Mesendoderm (in vitro differentiated cells): ENCODE results near the gene MYO18B.
A peak's percentile ranks its signal among the peaks of the same experiment; 100 is the strongest.

Experiments
- DNase-seq: peaks from one replicate; pipeline ENCODE4 v3.0.0; 2013
- H2AK5ac ChIP-seq: 2 replicates; pipeline ENCODE4 v1.6.1; 2013; ENCODE audit warnings: low read length, inconsistent platforms
- H2BK120ac ChIP-seq: 2 replicates; pipeline ENCODE4 v1.6.1; 2013; ENCODE audit warnings: low read depth, mild to moderate bottlenecking, low read length, moderate library complexity, mixed read lengths
- H2BK15ac ChIP-seq: replicated peaks from 2 replicates; pipeline ENCODE4 v1.6.1; 2013; ENCODE audit warnings: low read depth, mild to moderate bottlenecking, moderate library complexity
- H2BK5ac ChIP-seq: 2 replicates; pipeline ENCODE4 v1.6.1; 2013; ENCODE audit warnings: low read length, inconsistent platforms
- H3K18ac ChIP-seq: 2 replicates; pipeline ENCODE4 v1.6.1; 2013; ENCODE audit warnings: mild to moderate bottlenecking, low read length, mixed read lengths
- H3K23ac ChIP-seq: one replicate; pipeline ENCODE4 v1.6.1; 2013; ENCODE audit warnings: low read length
- H3K27ac ChIP-seq: 2 replicates; pipeline ENCODE4 v1.5.1; 2013; ENCODE audit warnings: low read depth, mild to moderate bottlenecking, inconsistent platforms, low read length, moderate library complexity
- H3K27me3 ChIP-seq: 2 replicates; pipeline ENCODE4 v1.6.1; 2013; ENCODE audit warnings: low read length, control low read depth, mild to moderate bottlenecking, inconsistent platforms; ENCODE audit not compliant: insufficient read depth, poor library complexity
- H3K36me3 ChIP-seq: 2 replicates; pipeline ENCODE4 v1.6.1; 2013; ENCODE audit warnings: low read length, inconsistent platforms; ENCODE audit not compliant: control insufficient read depth, insufficient read depth
- H3K4ac ChIP-seq: one replicate; pipeline ENCODE4 v1.6.1; 2013; ENCODE audit warnings: low read depth, mild to moderate bottlenecking, low read length, moderate library complexity
- H3K4me1 ChIP-seq: 2 replicates; pipeline ENCODE4 v1.6.1; 2013; ENCODE audit warnings: low read depth, low read length, inconsistent platforms; ENCODE audit not compliant: control insufficient read depth
- H3K4me2 ChIP-seq: 2 replicates; pipeline ENCODE4 v1.6.1; 2013; ENCODE audit warnings: low read length
- H3K4me3 ChIP-seq: 2 replicates; pipeline ENCODE4 v1.5.1; 2013; ENCODE audit warnings: mild to moderate bottlenecking, low read length
- H3K56ac ChIP-seq: one replicate; pipeline ENCODE4 v1.6.1; 2013; ENCODE audit warnings: low read length
- H3K79me1 ChIP-seq: 2 replicates; pipeline ENCODE4 v1.6.1; 2013; ENCODE audit warnings: low read length, inconsistent platforms
- H3K79me2 ChIP-seq: 2 replicates; pipeline ENCODE4 v1.6.1; 2013; ENCODE audit warnings: mild to moderate bottlenecking, low read length; ENCODE audit not compliant: control insufficient read depth, insufficient read depth
- H3K9ac ChIP-seq: 2 replicates; pipeline ENCODE4 v1.6.1; 2013; ENCODE audit warnings: low read length, inconsistent platforms
- H4K5ac ChIP-seq: one replicate; pipeline ENCODE4 v1.6.1; 2013; ENCODE audit warnings: low read length
- H4K8ac ChIP-seq: one replicate; pipeline ENCODE4 v1.6.1; 2013; ENCODE audit warnings: low read depth, mild to moderate bottlenecking, control low read depth, low read length, moderate library complexity
- WGBS: extraction: QIAGEN DNeasy Blood & Tissue Kit; methylation state at CpG from one replicate; pipeline ENCODE4 v1.1.7; 2013; ENCODE audit warnings: low lambda C conversion rate, missing lambda C conversion rate; ENCODE audit not compliant: insufficient coverage; ENCODE audit errors: extremely low coverage; 5-methylcytosine and 5-hydroxymethylcytosine counted together

MYO18B gene

DNA sequence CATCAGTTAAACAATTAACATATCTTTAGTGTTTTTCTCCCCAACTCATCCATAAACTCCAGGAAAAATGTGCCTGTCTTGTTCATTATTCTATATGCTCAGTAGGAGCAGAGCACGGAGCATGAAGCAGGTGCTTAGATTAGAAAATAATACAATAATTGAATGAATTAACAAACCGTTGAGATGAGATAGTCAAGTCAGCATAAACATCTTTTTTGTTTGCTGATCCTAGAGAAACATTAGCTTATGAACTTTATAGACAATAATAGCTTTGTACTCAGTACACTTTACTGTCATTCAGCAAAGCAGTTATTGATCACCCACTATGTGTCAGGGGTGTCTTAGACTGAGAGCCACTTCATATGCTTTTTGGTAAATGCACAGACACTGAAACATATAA, 322.1 kb downstream of the MYO18B start:
- Histone ChIP-seq H3K36me3 (no peaks in the 10 kb centered on the region), H3K4me3 (no peak overlapping the region), H4K8ac (no peak overlapping the region), H3K27me3 (no peaks in the 10 kb centered on the region), H2BK15ac (no peak overlapping the region), H3K79me1 (no peaks in the 10 kb centered on the region), H2BK120ac (no peak overlapping the region), H3K4ac (no peak overlapping the region), H3K4me1 (peaks cover 17% of the 10 kb centered on the region), H3K23ac (no peak overlapping the region), H2BK5ac (no peak overlapping the region), H2AK5ac (no peak overlapping the region), H3K4me2 (no peak overlapping the region), H3K27ac (no peak overlapping the region), H3K56ac (no peak overlapping the region), H3K9ac (no peak overlapping the region), H4K5ac (no peak overlapping the region), H3K18ac (no peak overlapping the region), H3K79me2 (no peaks in the 10 kb centered on the region)
- WGBS, result no CpG with 5 or more reads among the region's 2 CpGs
- no peak for DNase-seq

DNA sequence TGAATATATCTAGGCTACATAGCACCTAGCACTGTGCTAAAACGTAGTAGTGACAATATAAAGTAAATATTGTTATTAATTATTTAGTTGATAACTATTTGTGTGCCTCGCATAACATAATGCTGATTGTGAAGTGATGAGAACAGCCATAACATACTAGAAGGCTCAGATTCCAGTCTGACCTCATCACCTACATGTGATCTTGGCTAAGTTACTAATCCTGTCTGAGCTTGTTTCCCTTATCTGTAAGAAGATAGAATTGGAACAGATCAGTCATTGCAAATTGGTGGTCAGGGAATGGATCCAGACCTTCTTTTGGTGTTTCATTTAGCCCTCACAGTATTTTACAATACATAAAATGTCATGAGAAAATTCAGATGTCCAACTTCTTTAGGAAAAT, 323.9 kb downstream of the MYO18B start:
- Histone ChIP-seq H3K4ac (no peak overlapping the region), H3K79me2 (no peaks in the 10 kb centered on the region), H4K8ac (no peak overlapping the region), H2BK15ac (no peak overlapping the region), H2AK5ac (no peak overlapping the region), H4K5ac (no peak overlapping the region), H2BK5ac (peak overlapping the region; percentile 96), H3K27ac (peak overlapping the region; percentile 99), H3K23ac (no peak overlapping the region), H3K4me3 (no peak overlapping the region), H3K27me3 (no peaks in the 10 kb centered on the region), H3K56ac (peak overlapping the region; percentile 77), H3K4me2 (no peak overlapping the region), H3K9ac (peak overlapping the region; percentile 65), H3K18ac (peak overlapping the region; percentile 35), H3K79me1 (no peaks in the 10 kb centered on the region), H3K36me3 (no peaks in the 10 kb centered on the region), H2BK120ac (no peak overlapping the region), H3K4me1 (peaks cover 28% of the 10 kb centered on the region)
- DNase-seq, result peak; percentile 73
- no CpG with 5 or more reads among the region's 2 CpGs for WGBS

DNA sequence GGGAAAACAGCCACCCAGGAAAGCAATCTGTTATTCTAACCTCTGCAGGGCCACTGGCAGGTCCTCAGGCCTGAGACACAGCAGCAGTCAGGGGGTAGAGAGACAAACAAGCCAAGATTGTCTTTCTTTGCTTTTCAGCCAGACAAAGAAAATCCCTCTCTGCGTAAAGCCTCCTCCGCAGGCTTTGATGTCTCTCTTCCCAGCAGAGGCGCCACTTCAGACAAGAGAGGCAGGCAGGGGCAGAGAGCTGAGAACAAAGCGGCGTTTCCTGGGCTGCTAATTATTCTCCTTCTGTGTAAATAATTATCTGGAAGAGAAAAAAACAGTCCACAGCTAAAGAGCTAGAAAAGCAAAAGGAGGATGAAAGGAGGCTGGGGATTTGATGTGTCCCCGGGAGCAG, 324.5 kb downstream of the MYO18B start:
- H3K79me1 ChIP-seq, result no peaks in the 10 kb centered on the region
- no peaks in the 10 kb centered on the region for H3K36me3 ChIP-seq
- H4K5ac ChIP-seq, result no peak overlapping the region
- peak overlapping the region; percentile 19 for H2BK120ac ChIP-seq
- no peak overlapping the region for H2AK5ac ChIP-seq
- peak overlapping the region; percentile 65 for H3K9ac ChIP-seq
- H3K4me1 ChIP-seq, result peaks cover 28% of the 10 kb centered on the region
- no peak overlapping the region for H3K4ac ChIP-seq
- no peak overlapping the region for H3K4me3 ChIP-seq
- H4K8ac ChIP-seq, result no peak overlapping the region
- H3K56ac ChIP-seq, result peak overlapping the region; percentile 77
- WGBS, result no CpG with 5 or more reads among the region's 6 CpGs
- no peak overlapping the region for H3K4me2 ChIP-seq
- no peak overlapping the region for H2BK15ac ChIP-seq
- peak overlapping the region; percentile 99 for H3K27ac ChIP-seq
- H3K79me2 ChIP-seq, result no peaks in the 10 kb centered on the region
- no peaks in the 10 kb centered on the region for H3K27me3 ChIP-seq
- H3K18ac ChIP-seq, result peak overlapping the region; percentile 76
- DNase-seq, result peak; percentile 89
- H2BK5ac ChIP-seq, result peak overlapping the region; percentile 96
- H3K23ac ChIP-seq, result no peak overlapping the region

DNA sequence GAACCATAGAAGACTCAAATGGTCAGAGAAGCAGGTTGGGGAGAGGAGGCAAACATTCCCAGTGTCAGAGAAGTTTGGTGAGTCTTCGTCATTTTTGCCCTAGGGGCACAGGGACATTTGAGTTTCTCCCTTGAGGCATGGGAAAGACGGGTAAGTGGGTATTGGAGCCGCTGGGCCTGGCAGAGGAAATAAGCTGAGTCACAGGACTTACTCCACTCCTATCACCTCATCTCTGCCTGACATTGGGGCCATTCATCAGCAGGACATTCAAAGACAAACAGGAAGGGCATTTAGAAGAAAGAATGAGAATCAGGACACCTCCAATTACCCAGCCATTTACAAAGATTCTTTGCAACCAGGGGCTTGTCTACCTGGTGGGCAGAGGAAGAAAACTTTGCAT, 326.6 kb downstream of the MYO18B start:
- Histone ChIP-seq H3K56ac (peak overlapping the region; percentile 80), H3K79me2 (no peaks in the 10 kb centered on the region), H2BK120ac (peak overlapping the region; percentile 89), H3K4me3 (no peak overlapping the region), H3K79me1 (no peaks in the 10 kb centered on the region), H3K9ac (no peak overlapping the region), H3K4me1 (peaks cover 28% of the 10 kb centered on the region), H3K4ac (peak overlapping the region; percentile 62), H3K36me3 (no peaks in the 10 kb centered on the region), H2BK5ac (peak overlapping the region; percentile 92), H2AK5ac (no peak overlapping the region), H3K27ac (peak overlapping the region; percentile 88), H3K27me3 (no peaks in the 10 kb centered on the region), H4K5ac (no peak overlapping the region), H2BK15ac (no peak overlapping the region), H3K18ac (peak overlapping the region; percentile 33), H3K4me2 (no peak overlapping the region), H3K23ac (no peak overlapping the region), H4K8ac (no peak overlapping the region)
- WGBS, result no CpG with 5 or more reads among the region's 3 CpGs
- DNase-seq, result peak; percentile 83

DNA sequence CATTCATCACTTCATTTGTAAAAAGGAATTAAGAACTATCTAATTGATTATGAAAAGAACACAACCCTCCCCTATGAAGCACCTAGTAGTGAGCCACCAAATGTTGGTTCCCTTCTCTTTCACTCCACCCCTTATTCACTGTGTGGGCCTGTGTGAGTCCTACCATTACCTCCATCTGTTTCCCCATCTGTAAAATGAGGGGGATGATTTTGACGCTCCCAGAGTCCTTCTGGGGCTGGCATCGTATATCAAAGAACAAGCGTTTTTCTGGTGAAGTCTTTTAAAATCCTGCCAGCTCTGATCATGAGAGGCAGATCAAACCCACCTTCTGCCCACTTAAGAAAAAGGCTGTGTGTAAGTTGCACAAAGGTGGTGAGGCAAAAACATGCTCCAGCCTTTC, 330.6 kb downstream of the MYO18B start:
- Histone ChIP-seq H3K56ac (no peak overlapping the region), H3K9ac (no peak overlapping the region), H3K79me2 (no peaks in the 10 kb centered on the region), H2BK15ac (no peak overlapping the region), H4K8ac (no peak overlapping the region), H3K4me1 (peaks cover 14% of the 10 kb centered on the region), H3K4me2 (no peak overlapping the region), H2BK120ac (no peak overlapping the region), H2AK5ac (no peak overlapping the region), H3K23ac (no peak overlapping the region), H3K18ac (no peak overlapping the region), H3K79me1 (no peaks in the 10 kb centered on the region), H3K36me3 (no peaks in the 10 kb centered on the region), H3K27me3 (no peaks in the 10 kb centered on the region), H3K27ac (no peak overlapping the region), H2BK5ac (no peak overlapping the region), H4K5ac (no peak overlapping the region), H3K4me3 (no peak overlapping the region), H3K4ac (no peak overlapping the region)
- no peak for DNase-seq
- no CpG with 5 or more reads among the region's 3 CpGs for WGBS

DNA sequence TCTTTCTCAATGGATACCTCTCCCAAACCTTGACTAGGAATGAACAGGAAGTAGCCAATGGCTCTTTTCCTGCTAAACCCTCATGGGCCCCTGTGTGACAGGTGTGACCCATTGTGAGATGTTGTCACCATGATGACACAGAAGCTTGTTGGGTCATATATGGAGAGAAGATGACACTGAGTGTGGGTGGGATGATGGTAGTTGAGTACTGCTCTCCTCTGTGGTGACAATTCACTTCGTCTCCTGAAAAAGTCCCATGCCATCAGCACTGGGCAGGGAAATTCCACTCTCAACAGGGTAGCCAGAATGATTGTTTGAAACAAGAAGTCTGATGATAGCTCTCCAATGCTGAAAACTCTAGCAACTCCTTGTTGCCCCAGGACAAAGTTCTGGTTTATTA, 333.3 kb downstream of the MYO18B start:
- no peak overlapping the region for H3K23ac ChIP-seq
- no CpG with 5 or more reads among the region's 1 CpG for WGBS
- H2AK5ac ChIP-seq, result no peak overlapping the region
- H3K27ac ChIP-seq, result no peak overlapping the region
- no peak overlapping the region for H3K18ac ChIP-seq
- H3K79me2 ChIP-seq, result no peaks in the 10 kb centered on the region
- H3K4ac ChIP-seq, result no peak overlapping the region
- no peak overlapping the region for H2BK5ac ChIP-seq
- H2BK120ac ChIP-seq, result no peak overlapping the region
- no peak overlapping the region for H4K5ac ChIP-seq
- no peak overlapping the region for H3K4me3 ChIP-seq
- no peak overlapping the region for H3K9ac ChIP-seq
- H2BK15ac ChIP-seq, result no peak overlapping the region
- no peak overlapping the region for H3K4me2 ChIP-seq
- H3K4me1 ChIP-seq, result peaks cover 4% of the 10 kb centered on the region
- no peaks in the 10 kb centered on the region for H3K36me3 ChIP-seq
- H4K8ac ChIP-seq, result no peak overlapping the region
- H3K79me1 ChIP-seq, result no peaks in the 10 kb centered on the region
- DNase-seq, result no peak
- H3K27me3 ChIP-seq, result no peaks in the 10 kb centered on the region
- no peak overlapping the region for H3K56ac ChIP-seq
